Measurements from ENCODE around the gene NAT16.
"Not testable (repeated sequence)": the region's sequence is repeated elsewhere in the genome, so short reads cannot be mapped to it uniquely, and the experiment has no call there.

The NAT16 gene

DNA sequence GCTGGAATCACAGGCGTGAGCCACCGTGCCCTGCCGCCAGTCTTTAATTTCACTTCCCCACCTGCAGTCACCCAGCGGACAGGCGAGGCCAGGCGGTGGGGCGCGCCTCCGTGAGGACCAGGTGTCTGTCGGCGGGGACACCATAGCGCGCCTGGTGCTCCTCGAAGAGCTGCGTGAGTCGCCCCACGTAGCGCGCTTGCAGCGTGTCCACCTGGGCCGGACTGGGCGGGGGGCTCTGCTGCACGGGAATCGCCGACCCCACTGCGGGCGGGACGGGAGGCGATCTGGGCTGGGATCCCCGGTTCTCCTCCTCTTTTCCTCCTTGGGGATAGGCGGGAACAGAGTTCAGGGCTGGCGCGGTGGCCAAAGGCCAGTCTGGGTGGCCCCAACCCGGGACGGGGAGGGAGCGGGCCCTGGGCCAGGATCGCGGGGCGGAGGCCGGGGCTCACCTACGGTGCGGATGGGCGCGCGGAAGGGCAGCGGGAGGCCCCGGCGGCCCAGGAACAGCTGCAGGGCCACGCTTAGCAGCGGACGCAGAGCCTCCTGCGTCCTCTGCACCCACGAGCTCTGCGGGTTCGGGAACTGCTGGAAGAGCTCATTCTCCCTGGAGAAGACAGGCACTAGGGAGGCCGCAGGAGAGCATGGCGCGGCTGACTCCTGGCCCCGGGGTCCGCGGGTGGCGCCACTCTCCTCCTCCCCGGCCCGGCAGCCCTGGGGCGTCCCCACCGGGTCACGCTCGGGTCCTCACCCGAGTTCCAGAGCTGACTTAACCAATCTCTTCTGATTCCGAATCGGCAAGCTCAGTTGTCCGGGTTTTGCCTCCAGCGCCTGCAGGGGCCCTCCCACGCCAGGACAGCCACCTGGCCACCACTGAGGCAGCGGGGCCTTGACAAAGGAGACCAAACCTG, 21.9 kb upstream of the NAT16 start:
- no peak for DNase-seq

DNA sequence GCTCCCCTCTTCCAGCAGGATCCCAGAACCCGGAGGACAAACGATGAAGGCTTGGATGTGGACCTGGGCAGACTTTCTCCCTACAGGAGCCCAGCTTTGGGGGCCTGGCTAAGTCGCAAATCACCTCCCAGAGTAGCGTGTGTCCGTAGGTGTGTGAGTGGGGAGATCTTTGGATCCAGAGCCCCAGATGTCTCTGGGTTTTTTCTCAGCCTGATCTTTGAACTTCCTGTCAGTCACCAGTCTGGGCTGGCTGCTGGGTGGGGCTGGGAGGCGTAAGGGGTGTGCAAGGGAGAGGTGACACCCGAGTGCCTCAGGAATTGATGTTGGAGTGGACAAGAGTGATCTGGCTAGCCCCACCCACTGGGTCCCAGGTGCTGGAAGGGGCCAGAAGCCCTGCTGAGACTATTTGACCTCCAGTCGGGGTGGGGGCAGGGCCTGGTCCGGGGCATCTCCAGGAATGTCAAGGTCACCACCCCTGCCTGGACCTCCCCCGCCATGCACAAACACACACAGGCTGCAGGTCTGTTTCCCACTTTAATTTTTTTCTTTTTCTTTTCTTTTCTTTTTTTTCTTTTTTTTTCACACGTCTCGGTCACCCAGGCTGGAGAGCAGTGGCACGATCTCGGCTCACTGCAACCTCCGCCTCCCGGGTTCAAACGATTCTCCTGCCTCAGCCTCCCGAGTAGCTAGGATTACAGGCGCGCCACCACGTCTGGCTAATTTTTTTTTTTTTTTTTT, 20.9 kb upstream of the NAT16 start, which contains the start of gene MOGAT3:
MOGAT3 (minus strand) TSS at position 175 of the 738 bp plus-strand sequence. CDS start 182 bp downstream, outside the sequence.
- no peak for DNase-seq

DNA sequence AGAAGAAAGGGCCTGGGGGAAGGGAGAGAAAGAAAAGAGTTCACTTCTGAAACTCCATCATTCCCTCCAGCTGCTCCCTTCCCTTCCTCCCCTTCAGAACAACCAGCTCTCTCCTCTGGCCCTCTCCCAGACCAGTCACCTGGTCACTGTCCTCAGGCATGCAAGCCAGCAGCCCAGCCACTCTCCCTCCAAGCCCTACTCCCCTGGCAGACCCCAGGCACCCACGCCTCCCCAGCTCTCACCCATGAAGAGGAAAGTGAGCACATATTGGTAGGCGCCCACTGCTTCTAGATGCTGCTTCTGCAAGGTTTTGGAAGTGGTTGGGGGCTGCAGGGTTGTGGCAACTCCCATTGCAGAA, 20.4 kb upstream of the NAT16 start:
- DNase-seq, result no peak

DNA sequence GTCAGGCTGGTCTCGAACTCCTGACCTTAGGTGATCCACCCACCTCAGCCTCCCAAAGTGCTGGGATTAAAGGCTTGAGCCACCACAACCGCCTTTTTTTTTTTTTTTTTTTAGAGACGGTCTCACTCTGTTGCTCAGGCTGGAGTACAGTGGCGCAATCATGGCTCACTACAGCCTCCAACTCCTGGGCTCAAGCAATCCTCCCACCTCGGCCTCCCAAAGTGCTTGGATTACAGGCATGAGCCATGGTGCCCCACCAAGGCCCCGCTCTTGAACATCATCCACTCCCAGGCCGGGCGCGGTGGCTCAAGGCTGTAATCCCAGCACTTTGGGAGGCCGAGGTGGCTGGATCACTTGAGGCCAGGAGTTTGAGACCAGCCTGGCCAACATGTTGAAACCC, 19.4 kb upstream of the NAT16 start:
- DNase-seq, result not testable (repeated sequence)

DNA sequence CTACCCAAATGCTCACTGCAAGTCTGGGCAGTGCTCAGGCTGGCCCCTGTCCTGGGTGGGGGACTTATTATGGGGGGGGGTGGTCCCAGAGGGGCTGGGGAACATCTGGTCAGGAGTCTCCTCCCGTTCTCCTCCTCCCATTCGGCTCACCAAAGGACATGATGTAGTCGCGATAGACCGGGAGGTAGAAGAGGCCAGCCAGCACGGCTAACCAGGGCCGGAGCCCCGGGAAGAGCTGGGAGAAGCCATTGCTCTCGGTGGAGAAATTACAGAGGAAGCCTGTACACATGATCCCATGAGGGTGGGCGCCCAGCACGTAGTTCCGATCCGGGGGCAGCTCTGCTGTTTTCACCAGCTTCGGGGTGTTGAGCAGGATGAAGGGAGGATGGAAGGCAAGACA, 18.4 kb upstream of the NAT16 start:
- no peak for DNase-seq

DNA sequence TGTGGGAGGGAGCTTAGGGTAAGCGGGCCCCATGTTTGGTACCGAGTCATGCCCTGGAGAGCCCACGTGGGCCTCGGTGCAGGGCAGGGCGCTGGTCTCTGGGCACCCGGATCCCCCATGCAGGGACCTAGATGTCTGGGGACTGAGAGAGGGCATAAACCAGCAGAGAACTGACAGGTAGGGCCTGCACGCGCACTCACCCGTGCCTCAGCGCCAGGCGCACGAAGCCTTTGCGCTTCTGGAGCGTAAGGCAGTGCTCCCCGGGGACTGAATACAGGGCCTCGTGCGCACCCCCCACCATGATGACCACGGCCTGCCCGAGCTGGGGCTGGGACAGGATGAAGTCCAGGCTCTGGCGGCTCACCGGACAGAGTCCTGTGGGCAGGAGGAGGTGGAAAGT, 17.9 kb upstream of the NAT16 start:
- no peak for DNase-seq

DNA sequence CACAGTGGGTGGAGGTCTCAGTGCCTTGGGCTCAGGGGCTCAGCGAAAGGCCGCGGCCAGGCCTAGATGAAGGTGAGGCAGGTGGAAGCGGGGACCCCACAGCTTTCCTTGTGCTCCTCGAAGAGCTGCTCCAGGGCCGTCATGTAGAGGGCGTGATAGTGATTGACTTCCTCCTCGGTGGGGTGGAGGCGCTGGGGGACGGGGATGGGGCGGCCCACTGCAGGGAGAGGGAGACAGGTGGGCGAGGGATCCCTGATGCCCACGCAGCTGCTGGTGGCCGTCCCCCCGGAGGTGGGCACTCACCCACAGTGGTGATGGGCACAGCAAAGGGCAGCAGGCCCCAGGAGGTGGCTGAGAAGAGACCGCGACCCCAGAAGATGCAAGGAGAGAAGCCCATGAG, 15.8 kb upstream of the NAT16 start:
- no peak for DNase-seq

DNA sequence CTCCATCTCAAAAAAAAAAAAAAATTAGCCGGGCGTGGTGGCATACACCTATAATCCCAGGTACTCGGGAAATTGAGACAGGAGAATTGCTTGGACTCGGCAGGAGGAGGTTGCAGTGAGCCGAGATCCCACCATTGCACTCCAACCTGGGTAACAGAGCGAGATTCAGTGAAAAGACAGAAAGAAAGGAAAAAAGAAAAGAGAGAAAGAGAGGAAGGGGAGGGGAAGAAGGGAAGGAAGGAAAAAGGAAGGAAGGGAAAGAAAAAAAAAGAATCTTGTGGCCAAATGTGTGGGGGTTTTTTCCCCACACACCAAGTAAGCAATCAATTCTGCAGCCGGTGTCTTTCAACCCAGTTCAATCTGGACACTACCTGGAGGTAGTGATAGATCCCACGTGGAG, 9.0 kb upstream of the NAT16 start:
- DNase-seq, result no peak

DNA sequence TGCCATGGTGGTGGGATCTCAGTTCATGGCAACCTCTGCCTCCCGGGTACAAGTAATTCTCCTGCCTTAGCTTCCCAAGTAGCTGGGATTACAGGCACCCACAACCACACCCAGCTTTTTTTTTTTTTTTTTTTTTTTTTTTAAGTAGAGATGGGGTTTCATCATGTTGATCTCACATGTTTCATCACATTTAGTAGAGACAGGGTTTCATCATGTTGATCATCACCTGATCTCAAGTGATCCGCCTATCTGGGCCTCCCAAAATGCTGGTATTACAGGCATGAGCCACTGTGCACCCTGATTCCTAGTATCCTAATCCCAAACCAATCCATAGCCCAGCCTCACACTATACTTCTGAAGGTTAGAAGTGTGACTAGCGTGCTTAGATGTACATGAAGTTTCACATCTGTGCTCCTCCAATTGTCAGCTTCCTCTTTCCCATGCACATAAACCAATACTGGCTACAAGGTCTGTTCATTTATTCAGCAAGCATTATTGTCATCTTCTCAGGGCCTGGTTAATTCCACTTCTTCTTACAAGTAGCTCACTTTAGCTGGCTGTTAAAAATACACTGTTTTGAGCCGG, 6.8 kb upstream of the NAT16 start:
- no peak for DNase-seq

DNA sequence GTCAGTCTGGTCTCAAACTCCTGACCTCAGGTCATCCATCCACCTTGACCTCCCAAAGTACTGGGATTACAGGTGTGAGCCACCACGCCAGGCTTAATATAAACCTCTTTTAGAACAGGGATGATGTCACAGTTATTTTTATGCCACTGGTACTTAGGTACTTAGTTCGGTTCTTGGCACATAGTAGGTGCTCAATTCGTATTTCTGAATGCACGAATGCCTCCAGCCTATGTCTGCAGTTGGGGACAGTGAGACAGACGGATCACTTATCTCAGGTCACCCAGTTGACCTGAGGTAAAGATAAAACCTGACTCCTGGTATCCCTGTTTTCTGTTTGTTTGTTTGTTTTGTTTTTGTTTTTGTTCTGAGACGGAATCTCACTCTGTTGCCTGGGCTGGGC, 6.1 kb upstream of the NAT16 start:
- DNase-seq, result no peak

DNA sequence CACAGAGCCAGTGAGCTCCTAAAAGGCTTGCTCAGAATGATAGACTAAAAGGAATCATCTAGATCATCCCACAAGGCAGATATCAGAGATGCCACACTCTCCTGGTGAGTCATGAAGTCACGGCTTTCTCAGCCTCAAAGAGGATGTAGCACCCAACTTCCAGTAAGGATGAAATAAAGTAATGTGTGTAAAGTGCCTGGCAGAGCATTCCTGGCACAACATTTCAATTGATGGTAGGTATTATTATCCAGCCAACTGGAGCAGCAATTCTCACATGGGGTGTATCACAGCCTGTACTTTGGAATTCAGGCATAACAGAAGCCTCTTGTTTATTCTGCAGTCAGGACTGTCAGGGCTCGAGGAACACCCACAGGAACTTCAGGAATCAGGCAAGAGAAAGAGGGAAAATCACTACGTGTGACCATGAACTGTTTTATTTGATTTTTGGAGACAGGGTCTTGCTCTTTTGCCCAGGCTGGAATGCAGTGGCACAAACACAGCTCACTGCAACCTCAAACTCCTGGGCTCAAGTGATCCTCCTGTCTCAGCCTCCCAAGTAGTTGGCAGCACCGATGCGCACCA, 5.3 kb upstream of the NAT16 start:
- no peak for DNase-seq

DNA sequence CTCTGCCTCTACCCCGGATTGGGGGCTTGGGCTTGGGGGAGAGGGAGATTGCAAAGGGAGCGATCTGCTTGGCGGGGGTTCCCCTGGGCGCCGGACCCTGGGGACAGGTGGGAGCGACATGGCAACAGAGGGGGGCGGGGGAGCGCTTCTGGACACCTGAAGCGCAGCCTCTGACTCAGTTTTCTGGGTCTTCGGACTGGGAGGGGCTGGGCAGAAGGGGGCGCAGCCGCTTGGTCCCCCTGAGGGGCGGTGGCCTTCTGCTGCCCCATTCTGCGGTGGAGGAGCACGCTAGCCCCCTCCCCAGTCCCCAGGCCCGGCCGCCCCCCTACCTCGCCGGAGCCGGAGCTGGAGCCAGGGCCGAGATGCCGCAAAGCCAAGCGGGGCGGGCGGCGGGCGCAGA, 380 bp downstream of the NAT16 start:
- no peak for DNase-seq

DNA sequence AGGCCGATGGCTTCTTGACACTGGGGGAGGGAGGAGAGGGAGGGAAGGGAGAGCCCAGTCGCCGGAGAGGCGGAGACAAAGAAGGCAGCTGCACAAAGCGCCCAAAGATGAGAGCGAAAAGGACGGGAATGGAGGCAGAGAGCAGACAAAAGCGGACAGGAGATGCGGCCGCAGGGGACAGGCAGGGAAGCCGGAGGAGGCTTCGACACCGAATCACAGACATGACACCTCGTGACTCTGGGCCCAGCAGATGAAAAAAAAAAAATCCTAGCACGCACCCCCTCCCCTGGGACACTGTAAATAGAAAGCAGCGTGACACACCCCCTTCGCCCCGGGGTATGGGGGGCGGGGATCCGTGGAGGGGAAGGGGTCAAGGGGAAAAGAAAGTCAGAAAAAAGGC, 976 bp downstream of the NAT16 start:
- DNase-seq, result no peak

DNA sequence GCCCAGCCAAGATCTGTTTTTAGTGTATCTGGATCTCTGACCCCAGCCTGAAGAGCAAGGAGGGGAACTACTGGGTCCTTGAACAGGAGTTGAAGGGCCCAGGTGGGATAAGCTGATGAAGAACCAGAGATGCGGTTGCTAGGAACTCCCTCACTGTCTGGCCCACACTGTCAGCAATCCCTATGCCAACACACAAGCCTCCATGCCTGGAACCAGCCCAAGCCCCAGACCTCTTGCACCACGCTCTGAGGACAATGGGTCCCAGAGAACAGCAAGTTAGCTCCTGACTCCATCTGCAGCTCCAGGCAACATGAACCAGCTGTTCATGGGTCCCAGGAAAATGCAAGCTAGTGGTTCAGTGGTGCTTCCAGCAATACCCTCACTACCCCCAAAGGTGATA, 2.4 kb downstream of the NAT16 start:
- no peak for DNase-seq

DNA sequence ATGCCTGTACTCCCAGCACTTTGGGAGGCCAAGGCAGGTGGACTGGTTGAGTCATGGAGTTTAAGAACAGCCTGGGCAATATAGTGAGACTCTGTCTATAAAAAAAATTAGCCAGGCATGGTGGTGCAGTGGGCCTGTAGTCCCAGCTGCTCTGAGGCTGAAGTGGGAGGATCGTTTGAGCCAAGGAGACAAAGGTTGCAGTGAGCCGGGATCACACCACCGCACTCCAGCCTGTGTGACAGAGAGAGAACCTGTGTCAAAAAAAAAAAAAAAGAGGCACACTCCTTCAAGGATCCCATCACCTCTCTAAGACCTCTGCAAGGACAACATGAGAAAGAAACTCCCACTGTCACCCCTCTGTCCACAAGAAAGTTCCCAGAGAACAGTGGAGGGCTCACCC, 4.4 kb downstream of the NAT16 start:
- DNase-seq, result no peak

DNA sequence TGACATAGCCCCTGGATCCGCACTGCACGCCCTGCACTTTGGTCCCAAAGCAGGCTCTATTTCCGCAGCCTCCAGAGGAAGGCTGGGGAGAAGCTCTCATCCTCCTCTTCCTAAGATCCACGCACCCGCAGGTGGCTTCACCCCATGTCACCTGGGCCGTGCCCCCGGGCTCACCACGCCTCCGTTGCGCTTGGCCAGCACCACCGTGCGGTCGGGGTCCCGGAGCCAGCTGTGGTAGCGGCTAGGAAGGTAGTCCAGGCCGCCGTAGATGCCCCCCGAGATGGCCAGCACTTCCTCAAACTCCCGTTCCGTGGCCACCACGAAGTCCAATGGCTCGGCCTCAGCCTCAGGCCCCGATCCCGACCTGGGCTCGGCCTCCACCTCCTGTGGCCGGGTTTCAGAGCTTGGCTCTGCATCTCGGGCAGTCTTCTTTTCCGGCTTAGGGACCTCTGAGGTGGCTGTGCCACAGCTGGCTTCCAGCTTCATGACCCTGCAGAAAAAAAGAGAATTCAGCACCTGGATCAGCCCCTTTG, 5.7 kb downstream of the NAT16 start:
- DNase-seq, result no peak

DNA sequence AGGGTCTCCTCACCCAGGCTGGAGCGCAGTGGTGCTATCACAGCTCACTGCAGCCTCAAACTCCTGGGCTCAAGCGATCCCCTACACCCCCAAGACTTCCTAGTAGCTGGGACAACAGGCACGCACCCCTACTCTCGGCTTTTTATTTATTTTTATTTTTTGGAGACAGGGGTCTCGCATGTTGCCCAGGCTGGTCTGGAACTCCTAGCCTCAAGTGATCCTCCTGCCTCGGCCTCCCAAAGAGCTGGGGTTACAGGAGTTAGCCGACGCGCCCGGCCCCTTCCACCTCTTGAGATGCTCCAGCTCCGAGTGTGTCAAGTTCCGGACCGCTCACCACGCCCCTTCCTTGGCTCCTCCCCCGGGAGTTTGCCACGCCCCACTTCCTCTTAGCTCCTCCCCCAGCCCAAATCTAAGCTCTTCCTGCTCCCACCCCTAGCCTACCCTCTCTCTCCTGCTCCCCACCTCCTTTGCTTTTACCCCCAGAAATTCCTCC, 6.3 kb downstream of the NAT16 start:
- peak; percentile 70 for DNase-seq

DNA sequence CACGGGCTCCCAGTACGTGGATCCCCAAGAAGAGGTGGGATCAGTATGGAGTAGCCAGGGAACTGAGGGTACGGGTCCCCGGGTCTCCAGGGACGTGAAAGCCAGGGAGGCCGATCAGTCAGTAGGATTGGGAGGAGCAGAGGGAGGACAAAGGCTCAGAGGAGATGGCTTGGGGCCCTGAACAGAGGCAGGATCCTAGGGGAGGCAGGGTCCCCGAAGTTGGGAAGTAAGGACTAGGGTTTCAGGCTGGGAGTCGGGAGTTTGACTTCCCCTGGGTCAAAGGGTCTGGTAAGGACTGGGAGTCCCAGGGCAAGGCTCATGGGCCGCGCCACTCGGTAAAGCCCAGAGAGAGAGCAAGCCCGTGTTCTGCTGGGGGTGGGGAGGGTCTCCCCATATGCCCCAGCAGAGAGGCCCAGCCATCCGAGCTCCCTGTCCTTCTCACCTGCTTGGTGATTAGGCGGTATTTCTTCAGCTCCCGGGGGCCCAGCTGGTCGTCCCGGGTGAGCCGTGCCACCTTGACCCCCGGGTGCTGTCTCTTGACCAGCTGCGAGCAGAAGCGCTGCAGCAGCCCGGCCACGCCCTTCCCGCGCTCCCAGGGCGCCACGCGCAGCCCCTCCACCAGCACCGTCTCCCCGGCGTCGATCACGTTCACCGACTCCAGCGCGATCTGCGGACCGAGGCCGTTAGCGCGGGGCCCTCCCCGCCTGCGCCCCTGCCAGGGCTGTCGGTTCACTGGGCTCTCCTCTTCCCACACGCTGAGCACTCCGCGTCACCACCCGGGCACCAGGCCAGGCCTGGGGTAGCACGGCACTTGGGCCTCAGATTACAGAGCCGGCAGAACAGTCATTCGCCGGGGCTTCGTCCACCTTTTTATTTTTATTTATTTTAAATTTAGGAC, 7.0 kb downstream of the NAT16 start:
- DNase-seq, result peak; percentile 72

DNA sequence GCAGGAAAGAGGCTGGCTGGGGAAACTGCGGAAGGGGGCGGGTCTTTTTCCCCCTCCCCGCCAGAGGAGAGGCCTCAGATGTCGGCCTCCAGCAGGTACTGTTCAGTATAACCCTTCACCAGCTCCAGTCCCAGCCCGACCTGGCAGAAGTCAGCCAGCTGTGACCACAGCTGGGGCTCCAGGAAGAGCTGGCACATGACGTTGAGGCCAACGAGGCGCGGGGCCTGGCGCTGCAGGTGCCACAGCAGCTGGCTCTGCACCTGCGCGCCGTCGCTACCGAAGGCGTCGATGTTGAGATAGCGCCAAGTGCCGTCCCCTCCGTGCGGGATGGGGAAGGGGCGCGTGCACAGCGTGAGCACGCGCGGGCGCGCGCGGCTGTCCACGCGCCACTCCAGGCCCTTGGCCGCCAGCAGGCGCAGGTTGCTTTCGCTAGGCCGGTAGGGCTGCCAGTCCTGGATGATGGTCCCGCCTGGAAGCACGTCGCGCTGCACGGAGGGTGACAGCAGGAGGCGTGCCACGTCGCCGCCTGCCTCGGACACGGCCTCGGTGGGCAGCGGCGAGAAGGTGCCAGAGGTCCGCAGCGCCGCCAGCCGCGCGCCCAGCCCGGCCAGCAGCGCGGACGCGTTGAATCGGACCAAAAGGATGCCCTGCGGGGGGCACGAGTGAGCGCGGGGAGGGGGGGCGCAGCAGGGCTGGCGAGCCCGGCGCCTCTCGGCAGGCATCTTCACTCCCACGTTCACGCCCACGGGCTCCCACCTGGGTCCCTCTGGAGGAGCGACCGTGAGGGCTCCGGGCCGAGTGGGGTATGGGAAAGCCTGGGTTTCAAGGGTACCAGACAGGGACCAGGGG, 7.9 kb downstream of the NAT16 start:
- DNase-seq, result no peak

DNA sequence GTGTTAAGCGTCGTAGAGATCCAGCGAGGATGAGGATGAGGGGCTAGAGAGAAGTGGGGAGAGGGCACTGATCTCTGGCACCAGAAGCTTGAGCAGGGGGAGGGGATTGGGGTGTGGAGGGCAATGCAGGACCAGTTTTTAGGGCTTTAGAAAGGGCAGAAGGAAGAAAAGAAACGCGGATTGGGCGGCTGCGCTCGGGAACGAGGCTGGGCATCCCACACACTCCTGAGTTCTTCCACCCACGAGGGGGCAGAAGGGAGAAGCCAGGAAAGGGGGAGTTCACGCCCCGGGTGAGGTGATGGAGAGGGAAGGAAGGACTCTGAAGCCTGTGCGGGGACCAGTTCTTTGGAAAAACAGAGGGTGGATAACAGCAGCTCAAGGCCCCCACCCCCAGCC, 8.7 kb downstream of the NAT16 start:
- no peak for DNase-seq

All from 8988T (cell line).